WTC11 (cell line): Measurements from ENCODE around the gene CAMTA1. TPM values are rescaled to one million over a fixed set of nuclear protein-coding genes. Genes with fewer than 3 reads are reported as not detected.

Experiments used
- ATAC-seq: fragments of 200-7000 bp; cut with Tn5 transposase; 2 replicates; pipeline ENCODE4 v1.10.0; 2021; ENCODE audit warnings: mild to moderate bottlenecking, moderate library complexity
- CTCF ChIA-PET: fragments of 300-600 bp; sonication (Branson Sonifier 250); formaldehyde crosslinking; loops from one replicate; lab custom pipeline; 2021; ENCODE audit warnings: antibody characterized with exemption; lab: Charles Lee
- POLR2A ChIA-PET: fragments of 350-600 bp; sonication (Branson Sonifier 250); formaldehyde crosslinking; loops from one replicate; lab custom pipeline; 2021; ENCODE audit warnings: antibody characterized with exemption; lab: Charles Lee
- DNase-seq: peaks from one replicate; pipeline ENCODE4 v3.0.0; 2021; ENCODE audit warnings: low spot score
- H3K27ac Mint-ChIP-seq: 2 replicates; pipeline ENCODE4 v1.8.0; 2021; ENCODE audit warnings: mixed read lengths
- H3K27me3 Mint-ChIP-seq: 2 replicates; pipeline ENCODE4 v1.8.0; 2021; ENCODE audit warnings: low read depth, mild to moderate bottlenecking, moderate library complexity, mixed read lengths
- H3K36me3 Mint-ChIP-seq: 2 replicates; pipeline ENCODE4 v1.8.0; 2021; ENCODE audit warnings: mixed read lengths
- H3K4me1 Mint-ChIP-seq: 2 replicates; pipeline ENCODE4 v1.8.0; 2022; ENCODE audit warnings: mixed read lengths
- H3K4me3 Mint-ChIP-seq: 2 replicates; pipeline ENCODE4 v1.8.0; 2021; ENCODE audit warnings: mild to moderate bottlenecking, moderate library complexity, mixed read lengths
- H3K9me3 Mint-ChIP-seq: 2 replicates; pipeline ENCODE4 v1.8.0; 2021; ENCODE audit warnings: mixed read lengths
- ATF1 ChIP-seq: sonication (generic); formaldehyde crosslinking; IDR thresholded peaks from 2 replicates; pipeline ENCODE4 v1.8.1; 2023; ENCODE audit warnings: mild to moderate bottlenecking, moderate library complexity, missing genetic modification reagents
- CDX4 ChIP-seq: fragments of 250-450 bp; sonication (Bioruptor Pico); IDR thresholded peaks from 2 replicates; pipeline ENCODE4 v1.9.0; 2021; ENCODE audit warnings: moderate library complexity, mild to moderate bottlenecking, inconsistent platforms, borderline replicate concordance
- E2F1 ChIP-seq: sonication (generic); formaldehyde crosslinking; IDR thresholded peaks from 2 replicates; pipeline ENCODE4 v1.8.0; 2022; ENCODE audit warnings: mild to moderate bottlenecking, missing genetic modification reagents
- EMX1 ChIP-seq: fragments of 250-450 bp; sonication (Bioruptor Pico); IDR thresholded peaks from 2 replicates; pipeline ENCODE4 v1.8.0; 2021; ENCODE audit warnings: mild to moderate bottlenecking
- ETV6 ChIP-seq: sonication (generic); formaldehyde crosslinking; IDR thresholded peaks from 2 replicates; pipeline ENCODE4 v1.8.1; 2022; ENCODE audit warnings: mild to moderate bottlenecking, missing genetic modification reagents
- GRHL2 ChIP-seq: fragments of 250-450 bp; sonication (Bioruptor Pico); IDR thresholded peaks from 2 replicates; pipeline ENCODE4 v1.8.0; 2022; ENCODE audit warnings: mild to moderate bottlenecking, moderate library complexity; ENCODE audit not compliant: insufficient replicate concordance, severe bottlenecking
- IRF2 ChIP-seq: sonication (generic); formaldehyde crosslinking; IDR thresholded peaks from 2 replicates; pipeline ENCODE4 v1.8.0; 2022; ENCODE audit warnings: low read depth, missing genetic modification reagents, borderline replicate concordance
- JUN ChIP-seq: sonication (generic); formaldehyde crosslinking; IDR thresholded peaks from 2 replicates; pipeline ENCODE4 v1.8.0; 2023; ENCODE audit warnings: mild to moderate bottlenecking, missing genetic modification reagents
- MLX ChIP-seq: sonication (generic); formaldehyde crosslinking; IDR thresholded peaks from 2 replicates; pipeline ENCODE4 v1.8.1; 2023; ENCODE audit warnings: mild to moderate bottlenecking, missing genetic modification reagents, moderate library complexity
- NFE2L1 ChIP-seq: sonication (generic); formaldehyde crosslinking; IDR thresholded peaks from 2 replicates; pipeline ENCODE4 v1.8.1; 2023; ENCODE audit warnings: missing genetic modification reagents
- NR2C2 ChIP-seq: sonication (generic); formaldehyde crosslinking; IDR thresholded peaks from 2 replicates; pipeline ENCODE4 v1.8.0; 2022; ENCODE audit warnings: mild to moderate bottlenecking, missing genetic modification reagents
- PRDM15 ChIP-seq: sonication (generic); formaldehyde crosslinking; IDR thresholded peaks from 2 replicates; pipeline ENCODE4 v1.8.0; 2022; ENCODE audit warnings: missing genetic modification reagents
- PREB ChIP-seq: sonication (generic); formaldehyde crosslinking; IDR thresholded peaks from 2 replicates; pipeline ENCODE4 v1.8.1; 2022; ENCODE audit warnings: mild to moderate bottlenecking, missing genetic modification reagents, moderate library complexity, borderline replicate concordance
- SOX15 ChIP-seq: fragments of 250-450 bp; sonication (Bioruptor Pico); IDR thresholded peaks from 2 replicates; pipeline ENCODE4 v1.9.0; 2021; ENCODE audit warnings: mild to moderate bottlenecking
- TEAD1 ChIP-seq: sonication (generic); formaldehyde crosslinking; IDR thresholded peaks from 2 replicates; pipeline ENCODE4 v1.8.0; 2022; ENCODE audit warnings: mild to moderate bottlenecking, missing genetic modification reagents
- ZNF219 ChIP-seq: sonication (generic); formaldehyde crosslinking; IDR thresholded peaks from 2 replicates; pipeline ENCODE4 v1.8.0; 2023; ENCODE audit warnings: missing genetic modification reagents, mild to moderate bottlenecking, borderline replicate concordance
- ZNF232 ChIP-seq: sonication (generic); formaldehyde crosslinking; IDR thresholded peaks from 2 replicates; pipeline ENCODE4 v1.8.0; 2022; ENCODE audit warnings: mild to moderate bottlenecking, missing genetic modification reagents
- ZNF396 ChIP-seq: fragments of 250-450 bp; sonication (Bioruptor Pico); IDR thresholded peaks from 2 replicates; pipeline ENCODE4 v1.8.0; 2021; ENCODE audit warnings: mild to moderate bottlenecking, moderate library complexity, borderline replicate concordance
- ZNF425 ChIP-seq: fragments of 250-450 bp; sonication (Bioruptor Pico); conservative IDR thresholded peaks from 2 replicates; pipeline ENCODE4 v1.9.0; 2021; ENCODE audit warnings: mild to moderate bottlenecking
- total RNA-seq: library from RNA; stranded (reverse); gene quantifications from 3 replicates; pipeline ENCODE4 v1.2.3, GENCODE V29; 2021

CAMTA1 gene
- total RNA-seq, 1 experiment from 2014 or later: 86.4 TPM

- POLR2A ChIA-PET: no interaction called here
- no peak for TF ChIP-seq ZNF219 (CRISPR knock-in tag)
- no peak for TF ChIP-seq NR2C2
- TF ChIP-seq ATF1 (CRISPR knock-in tag): no peak
- no peak for TF ChIP-seq IRF2 (CRISPR knock-in tag)
- no peak for TF ChIP-seq ETV6 (CRISPR knock-in tag)
- no peak for TF ChIP-seq EMX1 (CRISPR knock-in tag)
- TF ChIP-seq MLX (CRISPR knock-in tag): no peak
- no peak for TF ChIP-seq ZNF232 (CRISPR knock-in tag)
- TF ChIP-seq ZNF396 (CRISPR knock-in tag): no peak
- no peak for TF ChIP-seq TEAD1 (CRISPR knock-in tag)
- no peak for TF ChIP-seq CDX4
- TF ChIP-seq E2F1 (CRISPR knock-in tag): no peak
- TF ChIP-seq, all 79 proteins: peak for 0
- ATAC-seq (no peak), DNase-seq (no peak)
- Mint-ChIP-seq H3K4me3 (no peak overlapping the region), H3K36me3 (no peaks in the 10 kb centered on the region), H3K27me3 (no peaks in the 10 kb centered on the region; the same call in 1 of the 2 replicates), H3K4me1 (peaks cover 19% of the 10 kb centered on the region), H3K27ac (no peak overlapping the region), H3K9me3 (no peaks in the 10 kb centered on the region)
- CTCF ChIA-PET: interaction anchor here (1.8 to 6.4 kb wide), 5 partner anchors 13 to 105 kb away, joined by 9 to 502 read pairs (median 35); no protein-coding TSS in a partner anchor
Measured at GRCh38 chr1:7666249-7666648, 881.0 kb downstream of the CAMTA1 start.

- Mint-ChIP-seq H3K4me1 (peaks cover 19% of the 10 kb centered on the region), H3K27me3 (no peaks in the 10 kb centered on the region; the same call in 1 of the 2 replicates), H3K4me3 (no peak overlapping the region), H3K27ac (no peak overlapping the region)
- no peak for DNase-seq
- POLR2A ChIA-PET: no interaction called here
- TF ChIP-seq SOX15 (CRISPR knock-in tag) (no peak), GRHL2 (CRISPR knock-in tag) (no peak), ZNF425 (CRISPR knock-in tag) (no peak), JUN (CRISPR knock-in tag) (no peak), PRDM15 (CRISPR knock-in tag) (no peak), IRF2 (CRISPR knock-in tag) (no peak), NFE2L1 (CRISPR knock-in tag) (no peak), PREB (CRISPR knock-in tag) (no peak), E2F1 (CRISPR knock-in tag) (no peak)
- TF ChIP-seq, all 79 proteins: peak for 0
- ATAC-seq: no peak
- Mint-ChIP-seq H3K9me3 (no peaks in the 10 kb centered on the region), H3K36me3 (no peaks in the 10 kb centered on the region)
- CTCF ChIA-PET: interaction anchor here (0.5 to 6.4 kb wide), 32 partner anchors 9 to 704 kb away, joined by 3 to 502 read pairs (median 5); partner anchors contain the start of gene VAMP3
Measured at GRCh38 chr1:7667159-7667558, 881.9 kb downstream of the CAMTA1 start.
